Hindlimb muscle (tissue), 1 donor: ENCODE data around the gene GHDC. TPM values are rescaled to one million over a fixed set of nuclear protein-coding genes. Genes with fewer than 3 reads are reported as not detected.
A peak's percentile ranks its signal among the peaks of the same experiment; 100 is the strongest.
"Not testable (repeated sequence)": the region's sequence is repeated elsewhere in the genome, so short reads cannot be mapped to it uniquely, and the experiment has no call there.

Experiments
- DNase-seq: peaks from one replicate; pipeline ENCODE4 v3.0.0-alpha.2; 2013
- polyA plus RNA-seq: library from polyadenylated mRNA; unstranded; fragments of 120-200 nt; gene quantifications from one replicate; pipeline ENCODE4 v1.2.1, GENCODE V29; 2013; ENCODE audit not compliant: insufficient read length

Gene GHDC
- polyA plus RNA-seq, 1 donor = 14.4 TPM

DNA sequence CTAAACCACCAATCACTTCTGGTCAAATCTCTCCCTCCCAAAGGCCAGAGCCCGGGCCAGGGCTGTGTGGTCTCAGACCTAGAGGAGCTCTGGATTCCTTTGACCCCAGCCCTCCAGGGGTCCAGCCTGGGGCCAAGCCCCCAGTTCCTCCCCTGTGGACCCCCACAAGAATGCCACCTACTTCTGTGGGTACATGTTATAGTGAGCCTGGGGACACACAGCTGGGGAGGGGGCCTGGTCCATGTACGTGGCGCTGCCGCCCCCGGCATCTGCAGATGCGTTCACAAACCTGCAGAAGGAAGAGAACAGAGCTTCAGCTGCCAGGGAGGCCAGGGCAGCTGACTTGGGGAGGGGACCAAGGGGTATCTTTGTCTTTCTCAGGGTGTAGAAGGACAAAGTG is 7.9 kb upstream of the GHDC start:
- DNase-seq = no peak

DNA sequence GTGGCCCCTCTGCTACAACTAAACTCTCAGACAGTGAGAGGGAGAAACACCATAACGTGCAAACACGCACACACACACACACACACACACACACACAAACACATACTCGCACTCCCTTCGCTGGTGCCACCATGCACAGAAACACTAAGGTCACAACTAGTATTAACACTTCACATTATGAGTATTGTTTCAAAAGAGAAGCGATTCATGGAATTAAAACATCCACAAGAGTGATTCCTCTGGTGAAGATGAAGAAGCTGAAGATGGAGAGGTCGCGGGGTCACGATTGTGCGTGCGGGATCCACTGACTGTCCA is 7.1 kb upstream of the GHDC start:
- DNase-seq = no peak

DNA sequence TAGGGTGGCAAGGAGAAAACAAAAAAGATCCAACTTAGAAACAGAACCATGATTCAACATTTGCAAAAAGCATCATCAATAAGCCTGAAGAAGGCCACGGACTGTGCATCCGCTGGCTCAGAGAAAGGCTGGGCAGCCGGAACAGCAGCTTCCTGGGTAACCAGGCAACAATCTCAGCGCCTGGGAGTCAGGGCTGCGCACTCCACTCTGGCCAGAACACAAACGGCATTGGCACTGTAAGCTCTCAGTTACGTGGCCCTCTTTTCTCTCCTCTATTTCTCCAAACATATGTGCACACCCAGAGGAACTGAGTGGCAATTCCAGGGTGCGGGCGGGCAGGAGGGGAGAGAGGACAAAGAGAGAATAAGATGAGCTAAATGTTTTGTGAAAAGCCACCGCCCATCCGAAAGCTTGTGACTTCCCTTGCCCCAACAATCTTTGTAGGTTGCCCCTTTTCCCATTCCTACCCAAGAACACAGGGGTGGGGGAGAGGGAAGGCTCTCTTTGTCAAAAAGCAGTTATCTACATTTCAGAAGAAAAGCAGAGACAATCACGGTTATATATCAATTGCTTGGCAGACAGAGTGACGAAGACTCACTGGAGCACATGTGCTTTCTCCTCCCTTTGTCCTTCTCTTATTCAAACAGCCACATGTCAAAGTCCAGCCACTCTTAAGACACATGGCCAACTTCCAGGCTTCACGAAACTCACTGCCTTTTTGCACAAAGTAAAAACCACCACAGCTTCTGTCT is 6.6 kb upstream of the GHDC start:
- DNase-seq = no peak

DNA sequence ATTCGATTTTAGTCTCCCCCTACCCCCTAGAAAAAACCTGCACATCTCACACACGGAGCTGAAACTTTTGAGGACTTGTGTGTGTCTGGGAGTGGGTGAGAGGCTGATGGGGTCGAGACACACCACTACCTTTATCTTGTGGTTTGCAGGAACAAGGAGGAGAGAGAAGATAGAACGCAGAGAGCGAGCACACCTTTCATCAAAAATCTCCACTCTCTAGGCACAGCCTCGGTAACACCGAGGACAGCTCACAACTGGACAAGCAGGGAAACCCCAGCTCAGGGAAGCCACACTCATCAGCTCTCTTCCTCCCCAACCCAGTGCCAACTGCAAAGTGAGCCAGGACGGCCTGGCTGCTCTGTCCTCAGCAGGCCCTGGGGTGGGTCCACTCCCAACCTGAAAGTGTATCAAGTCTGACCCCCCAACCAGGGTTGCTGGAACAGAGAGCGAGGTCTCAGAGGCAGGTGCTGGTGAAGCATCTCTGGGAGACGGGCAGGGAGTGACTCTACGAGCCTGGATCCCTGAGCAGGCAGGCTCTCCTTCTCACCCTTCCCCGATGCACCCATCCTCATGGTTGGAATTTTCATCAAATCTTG is 5.2 kb upstream of the GHDC start:
- no peak for DNase-seq

DNA sequence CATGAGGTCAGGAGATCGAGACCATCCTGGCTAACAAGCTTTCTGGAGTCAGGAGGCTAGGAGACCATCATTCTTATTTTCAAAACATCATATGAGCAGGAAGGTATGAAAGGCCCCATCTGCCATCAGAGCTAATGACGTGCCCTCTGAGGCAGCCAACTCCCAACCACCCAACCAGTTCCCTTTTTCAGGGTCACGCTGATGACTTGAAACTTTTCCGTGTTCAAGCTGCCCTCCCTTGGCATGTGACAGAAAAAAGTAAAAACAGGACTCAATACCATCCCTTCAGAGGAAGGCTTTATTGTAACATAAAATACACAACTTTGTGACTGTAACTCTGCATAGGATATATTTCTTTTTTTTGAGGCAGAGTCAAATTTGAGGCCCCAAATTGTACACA is 4.6 kb upstream of the GHDC start:
- DNase-seq = peak; percentile 18

DNA sequence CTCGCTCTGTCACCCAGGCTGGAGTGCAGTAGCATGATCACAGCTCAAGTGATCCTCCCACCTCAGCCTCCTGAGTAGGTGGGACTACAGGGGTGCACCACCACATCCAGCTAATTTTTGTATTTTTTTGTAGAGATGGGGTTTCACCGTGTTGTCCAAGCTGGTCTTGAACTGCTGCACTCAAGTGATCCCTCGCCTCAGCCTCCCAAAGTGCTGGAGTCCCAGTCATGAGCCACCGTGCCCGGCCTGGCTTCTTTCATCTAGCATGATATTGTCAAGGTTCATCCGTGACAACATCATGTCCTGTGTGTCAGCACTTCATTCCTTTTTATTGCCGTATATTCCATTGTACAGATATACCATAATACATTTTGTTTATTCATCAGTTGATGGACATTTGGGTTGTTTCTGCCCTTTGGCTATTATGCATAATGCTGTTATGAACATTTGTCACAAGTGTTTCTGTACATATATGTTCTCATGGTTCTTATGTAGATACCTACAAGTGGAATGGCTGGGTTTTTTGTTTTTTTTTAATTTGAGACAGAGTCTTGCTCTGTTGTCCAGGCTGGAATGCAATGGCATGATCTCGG is 3.4 kb upstream of the GHDC start:
- no peak for DNase-seq

DNA sequence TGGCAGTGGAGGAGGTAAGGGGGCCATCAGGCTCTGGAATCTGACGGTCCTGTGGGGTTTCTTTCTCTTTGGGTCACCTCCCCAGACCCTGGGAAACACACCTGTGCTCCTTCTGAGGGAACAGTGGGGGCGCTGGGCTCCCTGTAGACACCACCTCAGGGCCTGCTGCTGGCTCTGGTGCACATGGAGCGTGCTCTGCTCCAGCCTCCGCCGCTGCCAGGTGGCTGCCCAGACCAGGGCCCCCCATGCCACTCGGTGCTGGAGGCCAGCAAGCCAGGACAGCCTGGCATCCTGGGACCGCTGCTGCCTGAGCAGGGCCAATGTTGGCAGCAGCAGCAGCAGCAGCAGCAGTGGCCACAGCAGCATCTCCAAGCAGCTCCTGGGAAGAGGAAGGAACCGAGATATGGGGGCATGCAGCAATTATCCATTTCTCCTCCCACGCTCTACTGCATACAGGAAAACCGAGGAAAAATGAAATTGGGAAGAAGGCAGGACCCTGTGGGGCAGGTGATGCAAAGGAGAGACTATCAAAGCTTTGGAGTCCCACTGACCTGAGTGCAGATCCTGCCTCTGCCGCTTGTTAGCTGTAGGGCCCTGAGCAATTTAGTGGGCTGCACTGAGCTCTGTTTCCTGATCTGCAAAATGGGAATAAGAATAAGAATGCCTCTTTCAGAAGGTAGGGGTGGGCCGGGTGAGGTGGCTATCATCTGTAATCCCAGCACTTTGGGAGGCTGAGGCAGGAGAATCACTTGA is 902 bp downstream of the GHDC start:
- DNase-seq = no peak

DNA sequence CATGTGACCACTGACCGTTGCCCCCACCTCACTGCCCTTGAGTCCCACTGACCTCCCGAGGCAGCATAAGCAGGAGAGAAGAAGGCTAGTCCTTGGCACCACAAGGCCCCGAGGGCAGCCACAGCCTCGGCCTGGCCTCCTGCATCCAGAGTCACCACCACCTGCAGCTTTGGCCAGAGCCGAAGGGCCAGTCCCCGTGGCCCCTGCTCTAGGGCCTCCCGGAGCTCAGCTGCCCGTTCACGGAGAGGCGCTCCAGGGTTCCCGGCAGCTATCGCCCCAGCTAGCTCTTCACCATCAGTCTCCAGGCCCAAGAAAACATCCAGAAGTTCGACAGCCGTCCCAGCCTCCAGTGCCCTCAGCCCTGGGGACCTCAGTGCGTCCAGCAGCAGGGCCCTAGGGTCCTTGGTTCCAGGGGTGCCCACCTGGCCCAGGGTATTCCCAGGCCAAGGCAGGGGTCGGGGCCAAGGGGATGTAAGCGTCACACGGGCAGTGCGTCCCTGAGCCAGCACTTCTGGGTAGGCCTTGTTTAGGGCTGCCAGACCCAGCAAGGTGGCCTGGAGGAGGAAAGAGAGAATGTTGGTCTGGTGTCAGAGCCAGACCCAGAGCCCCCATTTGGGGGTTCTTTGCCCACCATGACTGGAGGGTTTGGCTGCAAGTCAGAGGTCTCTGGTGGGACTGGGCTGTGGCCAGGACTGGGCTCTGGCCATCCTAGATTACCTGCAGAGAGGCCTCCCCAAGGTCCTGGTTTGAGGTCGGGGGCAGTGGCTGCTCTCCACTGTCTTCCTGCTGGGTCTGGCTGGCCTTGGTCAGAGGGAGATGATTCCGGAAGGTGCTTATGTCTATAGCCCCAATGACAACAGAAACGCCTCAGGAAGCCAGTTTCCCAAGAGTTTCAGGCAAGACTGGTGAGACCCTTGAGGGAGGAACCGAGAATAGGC is 1.8 kb downstream of the GHDC start:
- DNase-seq = no peak

DNA sequence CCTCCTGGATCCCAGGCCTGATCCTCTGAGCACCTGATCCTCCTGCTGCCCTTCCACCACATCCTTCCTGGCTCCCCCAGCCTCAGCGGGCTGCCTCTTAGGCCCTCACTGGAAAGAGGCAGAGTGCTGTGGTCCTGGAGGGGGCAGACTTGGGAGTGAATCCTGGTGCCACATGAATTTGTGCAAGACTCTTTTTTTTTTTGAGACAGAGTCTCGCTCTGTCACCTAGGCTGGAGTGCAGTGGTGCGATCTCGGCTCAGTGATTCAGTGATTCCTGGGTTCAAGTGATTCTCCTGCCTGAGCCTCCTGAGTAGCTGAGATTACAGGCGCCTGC is 3.1 kb downstream of the GHDC start:
- no peak for DNase-seq

DNA sequence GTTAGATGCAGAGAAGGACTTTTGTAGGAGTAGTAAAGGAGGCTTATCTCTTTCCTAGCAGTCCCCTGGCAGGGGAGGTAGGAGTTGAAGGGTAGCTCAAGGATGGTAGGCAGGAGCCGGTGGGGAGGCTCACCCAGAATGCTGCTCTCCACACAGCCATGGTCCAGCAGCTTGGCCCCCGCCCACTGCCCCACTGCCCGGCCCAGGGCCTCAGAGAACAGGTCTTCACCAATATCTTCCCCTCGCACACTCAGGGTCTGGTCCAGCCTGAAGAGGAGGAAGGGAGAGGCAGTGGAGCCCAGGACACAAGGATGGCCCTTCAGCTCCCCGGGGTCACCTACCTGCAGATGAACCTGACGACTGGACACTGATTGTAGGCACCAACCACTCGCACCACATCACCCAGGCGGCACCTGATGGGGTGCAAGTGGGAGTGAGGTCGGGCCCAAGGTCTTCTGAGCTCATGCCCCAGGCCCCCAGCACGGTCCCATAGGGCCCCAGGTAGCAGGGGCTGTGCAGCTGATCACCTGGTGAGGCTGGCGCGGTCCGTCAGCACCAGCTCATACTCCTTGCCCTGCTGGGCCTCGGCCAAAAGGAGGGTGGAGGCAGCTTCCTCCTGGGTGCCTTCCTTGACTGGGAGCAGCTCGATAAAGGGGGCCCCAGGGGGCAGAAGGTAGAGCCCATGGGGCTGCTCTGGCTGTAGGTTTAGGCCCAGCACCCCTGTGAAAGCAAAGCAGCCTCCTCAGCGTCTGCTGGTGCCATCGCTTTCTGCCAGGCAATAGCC is 3.6 kb downstream of the GHDC start:
- DNase-seq = no peak

DNA sequence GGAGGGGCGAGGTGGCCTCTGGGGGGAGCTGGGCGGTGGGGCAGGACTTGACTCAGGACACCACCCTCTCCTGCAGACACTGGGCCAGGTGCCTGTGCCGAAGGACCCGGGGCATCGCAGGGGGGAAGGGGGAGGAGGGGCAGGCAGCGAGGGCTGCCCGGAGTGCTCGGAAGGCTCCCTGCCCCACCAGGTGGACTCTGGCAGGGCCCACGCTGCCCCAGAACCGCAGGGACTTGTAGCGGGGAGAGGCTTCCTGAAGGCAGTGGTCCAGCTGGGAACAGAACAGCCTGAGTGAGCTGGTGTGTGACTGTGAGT is 4.7 kb downstream of the GHDC start:
- DNase-seq = no peak

DNA sequence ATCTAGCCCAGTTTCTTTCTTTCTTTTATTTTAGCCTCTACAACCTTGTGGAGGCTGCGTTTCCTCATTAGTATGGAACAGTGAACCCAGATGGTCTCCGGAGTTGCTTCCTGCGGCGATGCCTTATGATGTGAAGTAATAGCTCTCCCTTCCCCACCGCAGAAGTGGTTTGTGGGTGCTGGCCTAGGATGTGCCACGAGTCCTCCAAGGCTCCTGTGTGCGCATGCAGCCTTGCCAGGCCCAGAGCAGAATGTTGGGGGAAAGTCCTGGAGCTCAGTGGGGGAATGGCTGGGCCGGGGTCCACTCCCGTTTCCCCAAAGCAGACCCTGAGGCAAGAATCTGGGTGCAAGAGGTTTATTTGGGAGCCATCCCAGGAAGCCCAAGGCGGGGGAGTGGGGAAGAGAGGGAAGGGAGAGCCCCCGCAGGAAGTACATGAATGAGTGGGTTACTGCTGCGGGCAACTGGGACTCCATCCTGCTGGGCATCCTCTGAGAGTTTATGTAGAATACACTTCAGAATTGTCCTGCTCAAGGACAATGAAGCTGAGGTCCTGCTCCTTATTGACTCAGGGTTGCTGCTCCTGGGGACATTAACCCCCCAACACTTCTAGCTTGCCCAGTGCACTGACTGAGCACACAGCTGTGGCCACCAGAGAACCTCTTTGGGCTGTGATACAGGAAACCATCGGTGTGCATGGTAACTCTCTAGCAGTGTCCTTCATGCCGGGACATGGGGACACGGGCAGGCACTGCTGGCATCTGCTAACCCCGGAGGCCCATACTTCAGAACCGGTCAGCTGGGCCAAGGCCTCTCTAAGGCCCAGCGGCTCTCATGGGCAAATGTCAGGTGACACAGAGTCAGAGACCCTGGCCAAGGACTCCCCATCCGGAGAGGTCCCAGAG is 5.3 kb downstream of the GHDC start:
- DNase-seq = no peak

DNA sequence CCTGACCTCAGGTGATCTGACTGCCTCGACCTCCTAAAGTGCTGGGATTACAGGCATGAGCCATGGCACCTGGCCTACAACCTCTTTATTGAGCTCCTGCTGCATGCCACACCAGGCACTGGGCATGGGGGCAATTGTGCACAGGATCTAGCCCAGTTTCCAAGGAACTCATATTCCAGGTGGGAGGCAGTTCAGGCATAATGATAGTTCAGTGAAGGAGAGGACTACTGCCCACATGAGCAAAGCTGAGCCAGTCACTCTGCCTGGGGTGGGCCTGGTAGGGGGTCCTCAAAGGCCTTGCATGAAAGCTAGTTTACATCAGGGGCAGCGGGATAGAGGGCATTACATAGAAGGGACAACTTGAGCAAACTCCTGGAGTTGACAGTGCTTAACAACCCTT is 6.5 kb downstream of the GHDC start:
- no peak for DNase-seq

DNA sequence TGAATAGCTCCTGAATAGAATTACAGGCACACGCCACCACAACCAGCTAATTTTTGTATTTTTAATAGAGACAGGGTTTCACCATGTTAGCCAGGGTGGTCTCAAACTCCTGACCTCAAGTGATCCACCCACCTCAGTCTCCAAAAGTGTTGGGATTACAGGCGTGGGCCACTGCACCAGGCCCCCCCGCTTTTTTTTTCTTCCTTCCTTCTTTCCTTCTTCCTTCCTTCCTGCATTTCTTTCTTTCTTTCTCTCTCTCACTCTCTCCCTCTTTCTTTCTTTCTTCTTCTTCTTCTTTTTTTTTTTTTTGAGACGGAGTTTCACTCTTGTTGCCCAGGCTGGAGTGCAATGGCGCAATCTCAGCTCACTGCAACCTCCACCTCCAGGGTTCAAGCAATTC is 8.1 kb downstream of the GHDC start:
- not testable (repeated sequence) for DNase-seq

DNA sequence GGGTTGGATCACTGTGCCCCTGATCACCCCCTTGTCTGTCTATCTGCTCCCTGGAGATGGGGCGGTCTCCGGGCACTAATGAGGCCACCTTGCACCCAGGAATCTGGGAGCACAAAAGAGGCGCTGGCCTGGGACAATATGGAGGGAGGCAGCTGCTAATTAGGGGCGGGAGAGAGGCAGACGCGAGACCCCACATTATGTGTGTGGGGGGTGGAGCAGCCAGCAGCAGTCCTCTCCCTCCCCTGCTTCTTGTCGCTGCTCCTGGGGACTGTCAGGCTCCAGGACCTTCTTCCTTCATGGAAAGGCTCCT is 8.7 kb downstream of the GHDC start:
- DNase-seq = no peak

DNA sequence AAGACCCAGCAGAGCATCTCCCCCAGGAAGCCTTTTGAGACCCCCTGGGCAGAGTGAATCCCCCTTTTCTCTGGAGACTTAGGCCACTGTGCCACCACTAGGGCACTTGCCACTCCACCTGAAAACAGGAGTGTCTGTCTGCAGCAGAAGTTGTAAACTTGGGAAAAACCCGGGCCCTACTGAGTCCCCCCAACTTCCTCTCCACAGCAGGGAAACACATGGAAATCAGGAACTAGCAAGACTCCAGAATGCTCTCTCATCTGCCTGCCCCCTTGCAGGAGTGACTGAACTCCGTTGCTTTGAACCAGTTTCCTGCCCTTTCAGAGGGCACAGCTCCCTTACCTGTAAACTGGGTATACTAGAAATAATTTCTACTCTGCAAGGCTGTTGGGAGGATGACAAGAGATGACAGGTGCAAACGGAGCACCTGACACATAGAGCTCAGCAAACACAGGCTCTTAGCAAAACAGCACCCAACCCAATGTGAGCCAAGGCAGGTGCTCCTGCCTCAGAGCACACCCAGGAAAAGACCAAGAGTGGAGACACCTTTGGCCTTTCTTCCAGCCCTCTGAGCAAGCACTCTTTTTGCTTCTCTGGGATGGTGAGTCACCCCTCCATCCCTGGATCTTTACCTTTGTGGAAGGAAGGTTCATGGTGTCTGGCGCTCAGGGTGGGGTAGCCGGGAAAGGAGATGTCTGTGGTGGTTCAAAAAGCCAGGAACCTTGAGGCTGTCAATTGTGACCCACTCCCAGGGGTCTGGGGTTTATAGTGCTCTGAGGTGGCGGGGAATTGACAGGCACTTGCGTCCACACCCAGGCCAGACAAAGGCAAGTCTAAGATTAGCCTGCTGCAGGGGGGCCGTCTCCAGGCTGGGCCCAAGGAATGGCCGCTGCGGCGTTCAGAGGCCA is 9.3 kb downstream of the GHDC start, which contains the start of gene HCRT:
Gene HCRT (minus strand): TSS at position 740 of the 908 bp plus-strand sequence. CDS start 87 bp downstream, at position 653.
- DNase-seq = no peak

DNA sequence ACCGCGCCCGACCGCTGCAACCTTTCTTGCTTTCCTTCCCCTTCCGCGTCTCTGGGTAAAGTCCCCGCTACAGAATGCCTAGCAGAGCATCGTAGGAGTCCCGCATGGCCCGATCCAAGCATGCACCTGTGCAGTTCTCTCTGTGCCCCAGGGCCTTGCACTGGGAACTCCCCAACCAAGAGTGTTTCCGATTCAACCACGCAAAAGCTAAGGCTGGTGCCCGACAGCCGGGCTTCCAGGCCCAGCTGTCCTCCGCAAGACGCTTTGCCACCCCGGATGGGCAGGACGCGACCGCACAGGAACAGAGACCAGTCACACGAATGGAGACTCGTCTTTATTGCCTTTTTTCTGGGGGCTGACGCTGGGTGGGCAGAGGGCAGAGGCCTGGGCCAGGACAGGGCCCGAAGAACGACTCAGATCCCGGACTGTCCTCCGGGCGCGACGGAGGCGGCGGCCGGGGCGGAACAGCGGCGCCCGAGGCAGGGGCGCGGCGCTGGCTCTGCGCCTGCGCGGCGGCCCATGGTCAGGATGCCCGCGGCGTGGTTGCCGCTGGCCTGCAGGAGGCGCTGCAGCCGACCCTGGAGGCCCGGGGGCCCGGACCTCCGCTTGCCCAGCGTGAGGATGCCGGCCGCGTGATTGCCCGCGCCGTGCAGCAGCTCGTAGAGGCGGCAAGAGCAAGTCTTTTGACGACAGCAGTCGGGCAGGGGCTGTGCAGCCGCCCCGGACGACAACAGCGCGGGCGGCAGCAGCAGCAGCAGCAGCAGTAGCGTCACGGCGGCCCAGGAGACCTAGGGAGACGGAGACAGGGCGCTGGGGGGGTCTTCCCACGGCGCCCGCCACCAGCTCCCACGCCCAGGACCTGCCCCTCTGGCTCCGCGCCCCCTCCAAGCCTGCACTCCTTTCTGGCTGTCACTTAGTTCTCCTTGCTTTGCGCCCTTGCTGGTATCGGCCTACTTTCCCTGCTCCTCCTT is 10.3 kb downstream of the GHDC start:
- peak; percentile 73 for DNase-seq

DNA sequence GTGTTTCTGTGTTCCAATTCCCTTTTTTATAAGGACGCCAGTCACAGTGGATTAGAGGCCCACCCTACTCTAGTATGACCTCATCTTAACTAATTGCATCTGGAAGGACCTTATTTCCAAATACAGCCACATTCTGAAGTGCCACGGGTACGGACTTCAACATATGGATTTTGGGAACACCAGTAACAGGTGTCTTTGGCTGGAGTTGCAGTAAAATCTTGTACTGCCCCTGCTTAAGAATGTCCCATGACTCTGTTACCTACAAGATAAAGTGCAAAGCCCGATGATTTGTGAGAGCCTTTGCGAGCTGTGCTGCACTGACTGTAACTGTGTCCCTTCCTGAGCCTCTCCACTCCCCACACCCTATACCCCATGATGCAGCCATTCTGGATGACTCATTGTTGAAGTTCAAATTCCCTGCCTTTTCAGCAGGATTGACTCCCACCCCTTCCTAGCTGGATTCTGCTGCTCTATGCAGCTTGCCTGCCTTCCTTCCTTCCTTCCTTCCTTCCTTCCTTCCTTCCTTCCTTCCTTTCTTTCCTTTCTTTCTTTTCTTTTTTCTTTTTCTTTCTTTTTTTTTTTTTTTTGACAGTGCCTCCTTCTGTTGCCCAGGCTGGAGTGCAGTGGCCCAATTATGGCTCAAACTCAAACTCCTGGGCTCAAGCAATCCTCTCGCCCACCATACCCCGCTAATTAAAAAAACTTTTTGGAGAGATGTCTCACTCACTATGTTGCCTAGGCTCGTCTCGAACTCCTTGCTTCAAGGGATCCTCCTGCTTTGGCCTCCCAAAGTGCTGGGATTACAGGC is 11.2 kb downstream of the GHDC start:
- DNase-seq = no peak
